AG08395 (cell line): ENCODE data around the gene KLF4.

Experiments
- DNase-seq: peaks from one replicate; pipeline ENCODE4 v3.0.0; 2012; ENCODE audit warnings: mixed read lengths, low spot score

KLF4 gene

DNA sequence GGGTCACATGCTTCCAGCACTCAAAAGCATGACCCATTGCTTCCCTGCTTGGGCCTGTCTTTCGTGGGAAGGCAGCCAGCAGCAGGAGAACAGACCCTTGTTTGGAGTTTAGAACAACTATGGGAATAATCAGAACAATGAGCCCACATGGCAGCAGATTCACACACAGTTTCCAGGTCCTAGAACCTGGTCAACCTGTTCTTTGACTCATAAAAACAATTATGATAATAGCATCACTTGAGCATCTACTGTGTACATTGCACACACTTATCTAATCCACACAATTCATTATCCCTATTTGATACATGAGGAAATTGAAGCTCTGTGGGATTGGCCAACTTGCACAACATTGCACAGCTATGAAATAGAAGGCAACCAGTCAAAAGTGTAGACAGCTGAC, 41.7 kb downstream of the KLF4 start:
- DNase-seq: no peak

DNA sequence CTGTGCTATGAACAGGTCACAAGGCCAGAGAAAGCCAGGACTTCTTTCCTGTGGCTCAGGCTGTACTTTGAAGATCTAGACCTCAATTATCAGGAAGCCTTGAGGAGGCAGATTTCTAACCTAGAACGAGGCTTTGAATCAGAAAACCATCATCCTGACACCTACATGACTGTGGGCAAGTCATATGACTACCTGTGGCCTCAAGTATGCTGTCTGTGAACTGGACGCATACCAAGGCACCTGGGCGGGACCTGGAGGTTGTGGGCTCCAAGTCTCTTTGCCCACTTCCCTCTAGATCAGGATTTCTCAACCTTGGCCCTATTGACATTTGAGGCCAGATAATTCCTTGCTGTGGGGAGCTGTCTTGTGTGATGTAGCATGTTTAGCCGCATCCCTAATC, 42.5 kb downstream of the KLF4 start:
- no peak for DNase-seq

GRCh38 chr9:107446491-107446890, 43.1 kb downstream of the KLF4 start:
- DNase-seq: no peak

DNA sequence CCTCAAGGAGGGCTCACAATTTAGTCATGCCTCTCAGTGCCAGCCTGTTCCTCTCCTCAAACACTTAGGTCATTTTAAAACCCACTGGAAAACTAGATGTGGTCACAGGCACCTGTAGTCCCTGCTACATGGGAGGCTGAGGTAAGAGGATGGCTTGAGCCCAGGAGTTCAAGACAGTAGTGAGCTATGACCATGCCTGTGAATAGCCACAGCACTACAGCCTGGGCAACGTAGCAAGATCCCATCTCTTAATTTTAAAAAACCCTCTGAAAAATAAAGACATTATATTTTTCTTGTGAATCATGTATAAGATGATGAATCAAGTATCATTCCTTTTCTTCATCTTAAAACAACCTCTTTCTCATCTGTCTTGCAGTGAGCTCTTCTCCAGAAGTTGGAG, 45.8 kb downstream of the KLF4 start:
- DNase-seq: no peak

- no peak for DNase-seq
Observed at GRCh38 chr9:107439991-107440456, 49.5 kb downstream of the KLF4 start.

DNA sequence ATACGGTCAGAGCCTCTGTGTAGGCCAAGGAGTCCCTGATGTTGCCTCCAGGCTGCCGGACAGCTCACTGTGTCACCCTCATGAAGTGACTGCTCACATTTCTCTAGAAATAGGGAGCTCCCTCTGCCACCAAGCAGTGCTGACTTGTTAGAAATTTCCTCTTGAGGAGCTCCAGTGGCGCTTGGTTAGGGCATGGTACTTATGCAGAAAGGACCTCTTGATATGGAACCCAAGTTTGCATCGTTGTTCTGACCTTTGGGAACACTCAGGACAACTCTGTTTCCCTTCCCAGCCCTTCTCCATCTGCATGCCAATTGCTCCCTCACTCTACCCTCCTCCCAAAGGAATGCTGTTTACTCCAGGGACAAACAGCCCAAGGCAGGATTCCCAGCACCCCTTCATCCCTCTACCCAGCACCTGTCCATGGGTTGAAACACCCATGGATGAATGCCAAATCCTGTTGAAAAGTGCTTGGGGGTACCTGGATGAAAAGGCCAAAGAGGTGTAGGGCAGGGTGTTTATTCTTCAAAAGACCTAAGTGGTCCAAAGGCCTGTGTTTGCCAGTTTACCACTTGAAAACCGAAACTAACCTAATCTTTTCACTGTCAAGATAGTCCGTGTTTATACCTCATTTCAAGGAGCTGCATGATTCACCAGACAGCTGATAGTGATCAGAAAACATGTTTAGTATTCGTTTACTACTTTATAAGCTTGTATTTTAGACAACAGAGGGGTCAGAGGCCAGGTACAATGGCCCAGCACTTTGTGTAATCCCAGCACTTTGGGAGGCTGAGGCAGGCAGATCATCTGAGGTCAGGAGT, 51.1 kb downstream of the KLF4 start:
- DNase-seq: no peak

DNA sequence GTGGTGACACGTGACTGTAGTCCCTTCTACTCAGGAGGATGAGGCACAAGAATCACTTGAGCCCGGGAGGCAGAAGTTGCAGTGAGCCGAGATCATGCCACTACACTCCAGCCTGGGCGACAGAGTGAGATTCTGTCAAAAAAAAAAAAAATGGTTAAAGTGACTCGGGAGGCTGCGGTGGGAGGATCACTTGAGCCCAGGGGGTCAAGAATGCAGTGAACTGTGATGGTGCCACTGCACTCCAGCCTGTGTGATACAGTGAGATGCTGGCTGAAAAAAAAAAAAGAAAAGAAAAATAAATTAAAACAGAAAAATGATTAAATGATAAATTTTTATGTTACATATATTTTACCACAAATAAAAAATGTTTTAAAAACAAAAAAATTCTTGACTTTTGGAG, 51.9 kb downstream of the KLF4 start:
- no peak for DNase-seq

- no peak for DNase-seq
Observed at GRCh38 chr9:107435415-107435814, 54.2 kb downstream of the KLF4 start.
